GM21786 (cell line): Measurements from ENCODE around the gene EXOC3L1.

Experiments used
- ATAC-seq: cut with Tn5 transposase; IDR thresholded peaks from one replicate; pipeline ENCODE4 v1.9.1; 2021; ENCODE audit not compliant: unreplicated experiment

The EXOC3L1 gene

DNA sequence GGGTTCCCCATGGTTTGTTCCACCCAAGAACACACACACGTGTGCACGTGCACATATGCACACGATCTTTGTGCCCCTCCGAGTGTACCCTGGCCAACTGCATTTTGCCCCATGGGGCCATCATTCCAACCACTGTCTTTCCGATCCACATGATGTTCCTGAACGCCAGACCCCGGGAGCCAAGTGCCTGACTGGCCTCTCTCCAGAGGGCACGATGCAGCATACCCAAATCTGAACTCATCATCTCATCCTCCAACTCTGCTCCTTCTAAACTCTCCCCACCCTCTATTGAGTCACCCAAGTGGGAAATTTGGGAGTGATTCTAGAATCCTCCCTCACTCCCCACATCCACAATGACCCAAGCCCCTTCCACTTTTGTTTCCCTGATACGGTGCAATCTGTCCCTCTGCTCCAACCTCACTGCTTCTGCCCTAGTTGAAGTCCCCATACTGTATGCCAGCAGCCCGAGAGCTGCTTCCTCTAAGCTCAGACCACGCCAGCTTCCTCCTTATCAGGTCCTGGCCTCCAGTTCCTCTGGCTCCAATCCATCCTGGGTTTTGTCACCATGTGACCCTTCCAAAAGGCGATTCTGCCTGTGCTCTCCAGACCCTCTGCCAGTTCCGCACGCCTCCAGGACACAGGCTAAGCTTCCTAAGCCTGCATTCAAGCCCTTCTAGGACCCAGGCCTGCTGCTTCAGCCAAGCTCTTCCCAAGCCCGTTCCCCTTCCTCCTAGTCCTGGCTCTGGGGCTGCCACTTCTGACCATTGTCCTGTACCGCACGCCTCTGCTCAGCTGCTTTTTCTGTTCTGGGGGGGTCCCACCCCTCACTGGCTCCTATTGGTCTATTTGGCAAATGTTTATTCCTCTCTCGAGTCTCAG, 26.9 kb upstream of the EXOC3L1 start:
- ATAC-seq = no peak

DNA sequence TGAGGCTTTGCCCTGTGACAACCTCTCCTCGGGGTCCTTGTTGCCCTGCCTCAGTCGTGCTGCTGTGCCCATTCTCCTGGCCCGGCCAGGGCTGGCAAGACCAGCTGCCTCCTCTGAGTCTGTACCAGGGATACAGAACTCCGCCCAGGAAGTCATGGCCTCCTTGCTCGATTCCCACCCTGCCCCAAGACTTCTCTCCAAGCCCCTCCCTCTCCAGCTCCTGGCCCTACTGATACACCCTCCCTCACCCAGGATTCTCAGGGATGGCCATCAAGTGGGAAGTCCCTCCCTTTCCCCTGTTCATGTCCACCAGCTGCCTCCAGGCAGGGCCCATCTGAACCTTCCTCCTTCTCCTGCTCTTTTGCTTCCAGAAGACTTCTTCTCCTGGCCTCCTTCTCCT, 25.8 kb upstream of the EXOC3L1 start:
- ATAC-seq = no peak

DNA sequence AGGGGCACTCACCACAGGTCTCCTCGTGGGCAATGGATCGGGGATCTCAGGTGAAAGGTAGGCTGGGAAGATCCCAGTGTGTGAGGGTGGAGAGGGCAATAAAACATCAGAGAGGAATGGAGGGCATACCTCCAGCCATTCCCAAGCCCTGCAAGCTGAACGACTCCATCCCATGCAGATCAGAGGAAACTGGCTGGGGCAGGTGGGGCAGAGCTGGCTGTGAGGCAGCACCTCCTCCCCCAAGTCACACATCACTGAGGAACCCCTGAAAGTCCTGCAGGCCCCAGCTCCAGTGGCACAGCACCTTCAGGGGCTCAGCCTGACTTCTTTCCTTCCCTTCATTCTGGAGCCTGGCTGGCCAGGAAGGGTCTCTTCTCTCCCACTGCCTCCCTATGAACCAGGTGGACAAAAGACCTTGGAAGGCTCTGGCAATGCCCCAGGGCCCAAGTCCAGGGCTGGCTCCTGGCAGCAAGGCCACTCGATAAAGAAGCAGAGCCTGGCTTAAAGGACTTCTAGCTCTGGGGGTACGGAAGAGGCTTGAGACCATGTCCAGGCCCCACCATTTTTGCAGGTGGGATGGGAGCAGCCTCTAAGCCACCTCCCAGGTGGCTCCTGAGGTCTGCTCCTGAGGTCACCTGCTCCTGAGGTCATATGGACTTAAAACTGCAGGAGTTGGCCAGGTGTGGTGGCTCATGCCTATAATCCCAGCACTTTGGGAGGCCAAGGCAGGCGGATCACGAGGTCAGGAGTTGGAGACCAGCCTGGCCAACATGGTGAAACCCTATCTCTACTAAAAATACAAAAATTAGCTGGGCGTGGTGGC, 23.5 kb upstream of the EXOC3L1 start:
- no peak for ATAC-seq

DNA sequence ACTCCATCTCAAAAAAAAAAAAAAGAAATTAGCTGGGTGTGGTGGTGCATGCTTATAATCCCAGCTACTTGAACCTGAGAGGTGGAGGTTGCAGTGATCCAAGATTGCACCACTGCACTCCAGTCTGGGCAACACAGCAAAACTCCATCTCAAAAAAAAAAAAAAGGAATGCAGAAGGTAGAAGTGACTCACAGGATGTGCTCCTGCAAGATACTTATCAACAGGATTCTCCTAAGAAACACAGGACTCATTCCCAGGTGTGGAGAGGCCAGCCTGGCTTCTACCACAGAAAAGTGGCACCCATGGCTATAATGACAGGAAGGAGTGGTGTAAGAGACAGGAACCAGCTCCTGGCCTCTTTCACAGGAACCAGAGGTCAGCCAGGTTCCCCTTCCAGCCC, 22.8 kb upstream of the EXOC3L1 start:
- ATAC-seq = no peak

DNA sequence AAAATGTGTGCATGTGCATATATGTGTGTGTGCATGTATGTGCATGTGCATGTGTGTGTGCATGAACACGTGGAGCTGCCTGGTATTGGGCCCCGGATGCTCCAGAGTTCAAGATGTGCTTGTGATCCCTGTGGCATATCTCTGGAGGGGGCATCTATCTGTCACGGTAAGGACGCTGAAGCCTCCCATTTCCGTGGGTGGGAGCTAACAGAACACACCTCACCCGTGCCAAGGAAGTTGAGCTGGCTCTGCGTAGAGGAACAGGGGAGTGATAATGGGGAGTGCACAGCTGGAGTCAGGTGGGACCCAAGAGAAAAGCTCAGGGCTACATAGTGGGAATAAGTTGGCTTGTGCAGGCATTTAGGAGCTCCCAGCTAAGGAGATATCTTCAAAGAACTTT, 21.7 kb upstream of the EXOC3L1 start:
- no peak for ATAC-seq

DNA sequence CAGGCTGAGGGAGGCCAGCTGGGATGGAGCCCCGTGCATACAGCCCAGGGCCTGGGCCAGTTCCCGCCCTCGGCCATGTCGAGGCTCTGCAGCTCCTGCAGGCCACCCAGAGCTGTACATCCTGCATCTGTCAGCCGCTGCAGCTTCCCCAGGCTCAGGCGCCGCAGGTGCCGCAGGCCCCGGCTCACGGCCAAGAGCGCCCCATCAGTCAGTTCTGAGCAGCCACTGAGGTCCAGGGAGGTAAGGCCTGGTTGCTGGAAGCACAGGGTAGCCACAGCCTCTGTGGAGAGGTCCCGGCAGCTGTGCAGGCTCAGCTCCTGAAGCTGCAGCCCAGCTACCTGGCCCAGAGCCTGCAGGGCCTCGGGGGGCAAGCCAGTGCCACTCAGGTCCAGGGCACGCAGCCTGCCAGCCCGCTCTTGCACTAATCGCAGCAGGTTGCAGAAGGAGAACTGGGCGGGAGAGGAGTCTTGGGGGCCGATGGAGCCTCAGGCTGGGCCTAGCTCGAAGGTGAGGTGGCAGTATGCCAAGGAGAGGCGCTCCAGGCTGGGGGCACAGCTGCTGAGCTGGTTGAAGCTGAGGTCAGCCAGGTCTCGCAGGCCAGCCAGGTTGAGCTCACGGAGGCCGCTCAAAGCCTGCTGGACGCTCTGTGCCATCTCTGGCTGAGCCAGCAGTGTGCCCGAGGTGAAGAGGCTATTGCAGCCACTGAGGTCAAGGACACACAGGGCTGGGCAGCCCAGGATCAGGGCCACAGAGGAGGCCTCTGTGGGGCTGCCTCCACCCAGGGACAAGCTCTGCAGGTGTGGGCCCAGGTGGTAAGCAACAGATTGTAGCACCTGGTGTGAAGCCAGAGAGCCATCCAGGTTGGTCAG, 20.4 kb upstream of the EXOC3L1 start:
- ATAC-seq = no peak

DNA sequence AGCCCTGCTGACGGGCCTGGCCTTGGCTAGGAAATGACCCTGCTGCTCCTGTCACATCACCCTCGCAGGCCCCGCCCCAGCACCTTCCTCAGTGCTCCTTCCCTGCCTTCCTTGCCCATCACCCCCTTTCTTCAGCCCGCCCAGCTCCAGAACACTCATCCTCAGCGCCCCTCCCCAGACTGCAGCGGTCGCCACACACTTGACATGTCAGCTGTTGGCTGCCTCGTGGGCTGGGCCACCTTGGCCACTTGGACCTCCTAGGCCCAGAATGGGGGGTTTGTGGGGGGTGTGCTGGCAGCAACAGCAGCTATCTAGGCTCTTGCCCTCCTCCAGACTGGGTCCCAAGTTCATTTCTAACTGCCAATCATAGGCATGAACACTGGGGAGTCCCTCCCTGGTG, 19.6 kb upstream of the EXOC3L1 start:
- ATAC-seq = no peak

DNA sequence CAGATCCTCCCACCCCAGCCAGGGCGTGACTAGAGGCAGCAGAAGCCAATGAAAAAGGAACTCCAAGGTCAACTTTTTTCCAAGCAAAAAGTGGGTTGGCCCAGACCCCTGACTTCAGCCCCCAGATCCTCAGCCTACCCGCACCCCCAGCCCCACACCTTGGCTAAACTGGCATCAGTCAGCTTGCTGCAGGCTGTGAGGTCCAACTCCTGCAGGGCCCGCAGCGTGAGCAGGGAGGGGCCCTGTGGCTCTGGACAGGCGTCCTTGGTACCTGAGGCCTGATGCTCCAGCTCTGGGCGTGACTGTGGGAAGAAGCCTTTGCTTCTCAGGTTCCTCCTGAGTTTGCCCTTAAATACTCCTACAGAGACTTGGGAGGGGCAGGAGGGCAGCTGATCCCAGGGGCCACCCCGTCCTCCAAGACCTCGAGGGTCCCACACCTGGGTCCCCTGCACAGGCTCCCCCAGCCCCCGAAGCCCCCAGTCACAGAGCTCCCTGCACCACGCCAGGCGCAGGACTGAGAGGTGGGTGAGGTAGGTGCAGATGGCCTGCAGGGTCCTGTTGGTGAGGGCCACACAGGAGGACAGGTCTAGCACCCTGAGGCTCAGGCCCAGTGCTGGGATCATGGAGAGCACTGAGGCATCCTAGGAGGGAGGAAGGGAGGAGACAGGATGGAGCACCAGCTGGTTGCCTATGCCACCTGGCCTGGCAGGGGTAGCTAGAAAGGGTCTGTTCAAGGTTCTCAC, 18.4 kb upstream of the EXOC3L1 start:
- ATAC-seq = no peak

DNA sequence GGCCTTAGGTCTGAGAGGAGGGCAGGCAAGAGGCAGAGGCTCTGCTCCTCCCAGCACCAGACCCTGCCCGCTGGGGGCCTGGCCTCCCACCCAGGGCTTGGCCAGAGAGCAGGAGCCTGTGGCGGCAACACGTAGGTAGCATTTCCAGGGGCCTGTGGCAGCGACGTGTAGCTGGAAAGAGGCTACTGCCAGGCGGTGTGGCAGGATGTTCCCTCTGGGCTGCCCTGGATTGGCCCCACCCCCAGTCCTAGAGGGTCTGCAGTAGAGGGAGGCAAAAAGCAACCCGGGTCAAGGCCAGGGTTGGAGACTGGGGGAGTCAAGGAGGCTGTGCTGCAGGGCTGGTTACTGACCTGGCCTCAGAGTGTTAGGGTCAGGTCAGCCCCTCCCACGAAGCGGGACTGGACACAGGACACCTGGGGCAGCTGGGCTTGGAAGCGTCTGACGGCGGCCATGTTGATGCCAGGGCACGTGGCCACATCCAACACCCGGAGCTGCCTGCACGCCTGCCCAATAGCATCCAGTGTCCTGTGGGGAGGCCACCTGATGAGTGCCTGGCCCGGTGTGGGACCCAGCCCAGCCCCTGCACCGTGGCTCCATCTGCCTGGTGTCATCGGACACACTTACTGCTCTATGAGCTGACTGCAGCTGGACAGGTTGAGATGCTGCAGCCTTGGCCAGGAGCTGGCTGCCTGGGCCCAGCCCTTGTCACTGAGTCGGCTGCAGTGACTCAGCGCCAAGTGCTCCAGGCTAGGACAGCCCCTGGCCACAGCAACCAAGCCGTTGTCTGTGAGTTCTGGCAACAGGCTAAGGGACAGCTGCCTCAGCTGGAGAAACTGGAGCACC, 17.5 kb upstream of the EXOC3L1 start:
- no peak for ATAC-seq

DNA sequence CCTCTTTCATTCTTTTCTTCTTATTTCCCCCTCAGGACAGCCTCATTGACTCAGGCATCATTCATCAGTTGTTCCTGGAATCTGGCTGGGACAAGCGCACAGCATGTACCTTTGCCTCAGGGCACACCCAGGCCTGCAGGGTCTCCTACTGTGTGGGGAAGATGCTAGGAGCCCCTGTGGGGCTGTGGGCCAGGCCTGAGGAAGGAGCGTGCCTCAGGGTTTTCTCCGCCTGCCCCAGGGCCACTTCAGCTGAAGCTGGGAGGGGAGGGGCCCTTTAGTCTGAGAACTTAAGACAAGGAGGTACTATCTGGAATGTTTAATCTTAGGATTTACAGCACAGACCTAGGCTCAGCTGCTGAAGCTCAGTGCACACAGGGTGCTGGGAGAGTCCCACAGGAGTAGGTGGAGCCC, 16.9 kb upstream of the EXOC3L1 start:
- ATAC-seq = no peak

DNA sequence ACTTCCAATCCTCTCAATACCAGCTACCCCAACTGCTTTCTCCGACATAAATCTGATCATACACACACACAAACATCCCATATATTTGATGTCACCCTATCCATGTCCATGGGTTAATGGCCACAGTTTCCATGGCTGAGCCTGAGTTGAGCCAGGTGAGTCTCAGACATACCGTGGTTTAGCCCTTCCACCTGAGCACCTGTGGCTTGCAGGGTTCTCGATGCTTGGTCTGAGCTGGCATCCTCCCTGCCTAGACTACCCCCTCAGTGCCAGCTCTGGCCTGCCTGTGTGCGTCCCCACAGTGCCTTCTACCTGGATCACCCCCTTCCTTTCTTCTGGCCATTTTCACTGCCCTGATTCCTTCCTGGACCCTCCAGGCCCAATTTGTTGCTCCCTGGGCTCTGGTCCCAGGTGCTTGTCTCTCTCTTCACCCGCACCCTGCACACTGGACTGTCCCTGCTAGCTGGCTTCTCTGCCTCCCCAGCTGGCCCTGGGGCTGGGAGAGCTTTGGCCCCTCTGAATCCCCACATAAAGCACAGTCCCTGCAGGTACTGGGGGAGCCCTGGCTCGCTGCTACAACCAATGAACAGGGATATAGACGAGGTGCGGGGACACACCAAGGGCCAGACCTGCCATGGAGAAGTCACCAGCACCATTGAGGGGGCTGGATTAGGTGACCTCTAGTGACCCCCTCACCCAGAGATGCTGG, 16.3 kb upstream of the EXOC3L1 start:
- no peak for ATAC-seq

DNA sequence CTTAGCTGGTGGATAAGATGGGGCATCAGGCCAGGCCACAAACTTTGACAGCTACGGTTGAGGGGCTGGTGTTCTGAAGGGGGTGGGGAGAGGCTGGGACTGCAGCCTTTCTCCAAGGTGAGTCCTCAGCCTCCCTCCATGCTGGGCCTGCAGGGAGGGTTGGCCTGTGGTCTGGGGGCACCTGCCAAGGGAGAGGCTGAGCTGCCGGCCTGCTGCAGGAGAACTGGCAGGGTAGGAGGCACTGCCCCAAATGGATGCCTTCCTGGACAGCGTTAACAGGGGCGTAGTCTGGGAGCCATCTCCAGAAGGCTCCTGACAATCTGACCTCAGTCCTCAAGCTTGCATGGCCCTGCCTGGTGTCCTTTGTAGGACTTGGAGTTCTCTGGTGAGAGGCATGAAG, 14.1 kb upstream of the EXOC3L1 start:
- no peak for ATAC-seq

DNA sequence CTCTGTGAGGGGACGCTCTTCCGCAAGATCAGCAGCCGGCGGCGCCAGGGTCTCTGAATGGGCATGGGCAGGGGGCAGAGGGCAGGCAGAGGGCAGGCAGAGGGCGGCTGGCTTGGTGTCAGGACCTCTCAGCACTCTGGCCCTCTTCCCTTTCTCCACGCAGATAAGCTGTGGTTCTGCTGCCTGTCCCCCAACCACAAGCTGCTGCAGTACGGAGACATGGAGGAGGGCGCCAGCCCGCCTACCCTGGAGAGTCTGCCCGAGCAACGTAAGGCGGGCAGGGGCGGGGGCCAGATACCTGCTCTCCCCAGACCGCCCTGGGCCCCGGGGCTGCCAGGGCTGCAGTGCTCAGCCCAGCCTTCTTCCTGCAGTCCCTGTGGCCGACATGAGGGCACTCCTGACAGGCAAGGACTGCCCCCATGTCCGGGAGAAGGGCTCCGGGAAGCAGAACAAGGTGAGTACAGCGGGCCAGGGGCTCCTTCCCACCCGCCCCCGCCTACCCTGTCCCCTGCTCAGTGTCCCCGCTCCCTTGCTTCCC, 13.1 kb upstream of the EXOC3L1 start:
- ATAC-seq = no peak

DNA sequence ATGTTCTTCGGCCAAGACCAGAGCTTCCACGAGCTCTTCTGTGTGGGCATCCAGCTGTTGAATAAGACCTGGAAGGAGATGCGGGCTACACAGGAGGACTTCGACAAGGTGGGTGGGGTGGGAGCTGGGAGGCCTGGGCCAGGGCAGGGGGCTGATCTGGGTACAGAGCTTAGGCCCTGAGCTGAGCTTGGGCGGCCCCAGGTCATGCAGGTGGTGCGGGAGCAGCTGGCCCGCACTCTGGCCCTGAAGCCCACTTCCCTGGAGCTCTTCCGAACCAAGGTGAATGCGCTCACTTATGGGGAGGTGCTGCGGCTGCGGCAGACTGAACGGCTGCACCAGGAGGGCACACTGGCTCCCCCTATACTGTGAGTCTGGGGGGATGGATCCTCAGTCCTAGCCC, 12.5 kb upstream of the EXOC3L1 start:
- ATAC-seq = no peak

DNA sequence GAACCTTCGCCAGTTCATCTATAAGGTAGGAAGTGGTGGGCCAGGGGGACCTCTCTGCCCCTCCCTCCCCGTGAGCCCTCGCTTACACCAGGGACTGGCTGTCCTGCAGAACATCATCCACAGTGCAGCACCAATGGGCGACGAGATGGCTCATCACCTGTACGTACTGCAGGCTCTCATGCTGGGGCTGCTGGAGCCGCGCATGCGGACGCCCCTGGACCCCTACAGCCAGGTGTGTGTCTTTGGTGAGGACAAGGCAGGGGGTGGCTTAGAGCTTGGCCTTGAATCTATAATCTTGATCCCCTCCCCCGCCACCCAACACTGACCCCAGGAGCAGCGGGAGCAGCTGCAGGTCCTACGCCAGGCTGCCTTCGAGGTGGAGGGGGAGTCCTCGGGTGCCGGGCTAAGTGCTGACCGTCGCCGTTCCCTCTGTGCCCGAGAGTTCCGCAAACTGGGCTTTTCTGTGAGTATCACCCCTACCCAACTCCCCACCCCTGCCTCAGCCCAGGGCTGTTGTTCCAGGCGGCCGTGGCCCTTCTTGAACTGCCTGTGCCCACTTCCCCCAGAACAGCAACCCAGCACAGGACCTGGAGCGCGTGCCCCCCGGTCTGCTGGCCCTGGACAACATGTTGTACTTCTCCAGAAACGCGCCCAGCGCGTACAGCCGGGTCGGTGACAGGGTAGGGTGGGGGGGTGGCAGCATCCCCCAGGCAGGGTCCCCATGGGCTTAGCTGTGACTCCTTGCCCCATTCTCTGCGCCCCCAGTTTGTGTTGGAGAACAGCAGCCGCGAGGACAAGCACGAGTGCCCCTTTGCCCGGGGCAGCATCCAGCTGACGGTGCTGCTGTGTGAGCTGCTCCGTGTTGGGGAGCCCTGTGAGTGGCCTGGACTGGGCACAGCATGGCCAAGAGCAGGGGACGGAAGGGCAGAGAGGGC, 11.7 kb upstream of the EXOC3L1 start:
- ATAC-seq = no peak

DNA sequence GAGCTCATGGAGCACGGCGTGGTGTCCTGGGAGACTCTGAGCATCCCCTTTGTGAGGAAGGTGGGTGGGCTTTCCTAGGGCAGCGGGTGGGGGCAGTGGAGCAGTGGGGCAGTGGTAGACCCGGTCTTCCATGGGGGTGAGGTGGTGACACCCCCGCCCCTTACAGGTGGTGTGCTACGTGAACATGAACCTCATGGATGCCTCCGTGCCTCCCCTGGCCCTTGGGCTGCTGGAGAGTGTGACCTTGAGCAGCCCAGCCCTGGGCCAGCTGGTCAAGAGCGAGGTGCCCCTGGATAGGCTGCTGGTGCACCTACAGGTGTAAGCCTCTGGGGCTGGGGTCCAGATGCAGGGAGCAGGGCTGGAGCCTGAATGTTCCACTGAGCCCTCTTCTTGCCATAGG, 10.6 kb upstream of the EXOC3L1 start:
- ATAC-seq = no peak

DNA sequence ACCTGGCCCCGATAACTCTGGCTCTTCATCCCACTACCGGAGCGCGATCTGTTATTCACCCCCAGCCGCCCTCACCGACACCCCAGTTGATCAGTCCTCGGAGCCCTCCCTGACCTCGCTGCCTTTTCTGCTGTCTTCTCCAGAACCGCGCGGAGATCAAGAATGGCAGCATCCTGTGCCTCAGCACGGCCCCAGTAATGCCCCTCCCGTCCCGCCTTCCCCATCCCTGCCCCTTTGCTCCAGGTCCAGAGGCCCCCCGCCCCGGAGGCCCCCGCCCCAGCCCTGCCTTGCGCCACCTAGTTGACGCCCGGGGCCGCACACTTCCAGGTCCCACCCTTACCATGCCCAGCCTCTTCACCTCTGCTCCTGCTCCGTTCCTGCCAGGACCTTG, 9.9 kb upstream of the EXOC3L1 start:
- no peak for ATAC-seq
